ENCODE results near the gene TMEM134.
"Not testable (repeated sequence)": the region's sequence is repeated elsewhere in the genome, so short reads cannot be mapped to it uniquely, and the experiment has no call there.

TMEM134 gene

DNA sequence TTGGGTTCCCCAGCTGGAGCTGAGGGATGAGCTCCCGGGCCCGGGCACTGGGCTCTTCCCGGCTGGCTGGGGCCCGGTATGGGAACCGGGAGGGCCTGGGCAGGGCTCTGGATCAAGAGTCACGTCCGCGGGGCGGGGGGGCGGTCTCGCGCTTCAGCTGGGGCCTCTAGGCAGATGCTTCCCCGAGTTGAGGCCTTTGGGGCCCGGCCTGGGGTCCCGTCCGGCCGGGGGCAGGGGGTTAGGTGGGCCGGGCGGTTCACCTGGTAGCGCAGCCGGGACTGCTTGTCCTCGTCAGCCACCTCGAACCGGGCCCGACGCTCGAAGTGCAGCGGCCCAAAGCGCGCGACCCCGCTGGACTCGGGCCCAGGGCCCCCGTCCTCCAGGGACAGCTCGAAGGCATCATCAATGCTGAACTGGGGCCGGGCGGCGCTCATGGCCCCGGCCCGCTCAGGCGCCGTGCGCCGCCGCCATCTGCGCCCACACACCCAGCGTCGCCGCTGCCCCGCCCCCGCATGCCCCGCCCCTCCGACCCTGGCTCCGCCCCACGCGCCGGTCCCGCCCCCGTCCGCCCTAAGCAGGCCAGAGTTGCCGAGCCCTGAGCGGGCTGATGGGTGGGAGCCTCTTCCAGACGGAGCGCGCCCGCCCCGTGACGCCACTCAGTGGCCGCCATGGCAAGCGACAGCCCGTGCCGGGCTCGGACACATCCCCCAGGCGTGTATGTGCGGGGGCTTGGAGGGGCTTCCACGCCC lies at the start of gene TMEM134:
TSS of gene TMEM134 (minus strand) at position 493 of the 749 bp plus-strand sequence. CDS start at position 434, 59 bp downstream.
- H3K27ac ChIP-seq = peak within 1 kb of the TSS; percentile 98

DNA sequence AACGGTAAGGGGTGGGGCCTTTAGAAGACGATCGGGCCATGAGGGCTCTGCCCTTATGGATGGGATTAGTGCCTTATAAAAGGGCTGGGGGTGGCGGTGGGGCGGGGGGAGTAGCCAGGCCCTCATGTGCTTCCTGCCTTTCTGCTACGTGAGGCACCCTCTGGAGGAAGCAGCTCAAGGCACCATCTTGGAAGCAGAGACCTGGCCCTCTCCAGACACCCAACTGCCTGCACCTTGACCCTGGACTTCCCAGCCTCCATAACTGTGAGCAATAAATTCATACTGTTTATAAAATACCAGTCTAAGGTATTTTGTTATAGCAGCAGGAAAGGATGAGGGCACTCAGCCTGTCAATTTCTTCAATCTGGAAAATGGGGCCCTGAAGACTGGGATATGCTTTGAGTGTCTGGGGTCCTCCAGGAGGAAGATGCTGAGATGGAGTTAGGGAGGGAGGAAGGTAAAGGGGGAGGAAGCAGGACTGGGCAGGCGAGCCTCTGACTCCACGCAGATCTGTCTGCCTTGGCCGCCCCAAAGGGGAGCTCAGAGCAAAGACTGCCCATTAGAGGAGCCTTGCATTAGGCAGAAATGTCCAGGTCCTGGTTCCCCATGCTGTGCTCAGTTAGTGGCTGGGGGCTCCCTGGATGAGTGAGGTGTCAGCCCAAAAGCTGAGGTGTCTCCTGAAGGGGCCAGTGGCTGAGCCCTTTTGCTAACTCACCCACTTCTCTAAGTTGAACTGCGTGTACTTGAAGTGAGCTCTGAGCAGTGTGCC lies 48.9 kb upstream of the TMEM134 start:
- no peak overlapping the region for H3K27ac ChIP-seq
- TF ChIP-seq ZFX (IDR thresholded peaks at IDR 0.05; ENCODE audit: borderline replicate concordance) (no peak), CTCF (IDR thresholded peaks at IDR 0.05) (no peak)

More for the DNA sequence above, at the start of gene TMEM134:
- no peak for TF ChIP-seq ZFX (IDR thresholded peaks at IDR 0.05; ENCODE audit: borderline replicate concordance)
- peak; percentile 72 for TF ChIP-seq CTCF (IDR thresholded peaks at IDR 0.05)

GRCh38 chr11:67516806-67517205 lies 47.8 kb upstream of the TMEM134 start:
- no peak for TF ChIP-seq CTCF (IDR thresholded peaks at IDR 0.05)
- TF ChIP-seq ZFX (IDR thresholded peaks at IDR 0.05; ENCODE audit: borderline replicate concordance) = no peak
- no peak overlapping the region for H3K27ac ChIP-seq

DNA sequence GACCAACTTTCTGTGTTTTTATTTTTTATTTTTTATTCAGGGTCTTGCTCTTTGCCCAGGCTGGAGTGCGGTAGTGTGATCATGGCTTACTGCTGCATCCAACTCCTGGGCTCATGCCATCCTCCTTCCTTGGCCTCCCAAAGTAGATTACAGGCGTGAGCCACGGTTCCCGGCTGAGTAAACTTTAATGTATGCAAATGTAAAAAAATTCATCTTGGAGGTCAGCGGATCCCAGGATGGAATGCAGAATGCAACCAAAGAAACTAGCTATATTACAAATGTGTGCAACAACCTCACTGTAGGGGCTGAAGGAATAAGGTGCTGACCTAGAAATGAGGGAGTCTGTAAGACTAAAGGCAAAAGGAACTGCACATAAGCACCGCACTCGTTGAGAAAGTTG lies 45.1 kb upstream of the TMEM134 start:
- TF ChIP-seq ZFX (IDR thresholded peaks at IDR 0.05; ENCODE audit: borderline replicate concordance) (no peak), CTCF (IDR thresholded peaks at IDR 0.05) (no peak)
- H3K27ac ChIP-seq = no peak overlapping the region

DNA sequence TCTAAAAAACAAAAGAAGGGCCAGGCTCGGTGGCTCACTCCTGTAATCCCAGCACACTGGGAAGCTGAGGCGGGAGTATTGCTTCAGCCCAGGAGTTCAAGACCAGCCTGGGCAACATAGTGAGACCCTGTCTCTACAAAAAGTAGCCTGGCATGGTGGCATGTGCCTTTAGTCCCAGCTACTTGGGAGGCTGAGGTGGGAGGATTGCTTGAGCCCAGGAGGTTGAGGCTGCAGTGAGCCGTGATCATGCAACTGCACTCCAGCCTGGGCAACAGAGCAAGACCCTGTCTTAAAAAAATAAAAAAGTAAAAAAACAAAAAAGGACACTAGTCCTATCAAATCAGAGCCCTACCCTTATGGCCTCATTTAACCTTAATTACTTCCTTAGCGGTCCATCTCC lies 42.5 kb upstream of the TMEM134 start:
- not testable (repeated sequence) for H3K27ac ChIP-seq

- TF ChIP-seq ZFX (IDR thresholded peaks at IDR 0.05; ENCODE audit: borderline replicate concordance) = no peak
- TF ChIP-seq CTCF (IDR thresholded peaks at IDR 0.05) = no peak
Measured at GRCh38 chr11:67510023-67510345, 40.9 kb upstream of the TMEM134 start.

GRCh38 chr11:67508486-67509121 lies 39.6 kb upstream of the TMEM134 start:
- TF ChIP-seq CTCF (IDR thresholded peaks at IDR 0.05) (no peak), ZFX (IDR thresholded peaks at IDR 0.05; ENCODE audit: borderline replicate concordance) (no peak)
- H3K27ac ChIP-seq = peak overlapping the region; percentile 96

More at GRCh38 chr11:67510023-67510345, 40.9 kb upstream of the TMEM134 start:
- no peak overlapping the region for H3K27ac ChIP-seq

Measured in 22Rv1 (cell line).